Tibial nerve (tissue), 4 donors: ENCODE measurements around the gene ZNF346. TPM values are rescaled to one million over a fixed set of nuclear protein-coding genes. Genes with fewer than 3 reads are reported as not detected.

Experiments used
- DNase-seq, 2 donors: peaks; one replicate each; pipeline ENCODE4 v3.0.0-alpha.2; 2019; ENCODE audit warnings: low spot score in 2 of 2
- H3K27ac ChIP-seq, 4 donors: fragments of 200-600 bp; sonication (generic) in 3 of 4; one replicate each; pipeline ENCODE4 v1.5.1; 2017 to 2019; ENCODE audit warnings: mild to moderate bottlenecking in 1 of 4
- H3K27me3 ChIP-seq, 2 donors: fragments of 200-600 bp; sonication (generic) in 1 of 2; one replicate each; pipeline versions ENCODE4 v1.5.1 to v1.6.0; 2017 to 2019
- H3K36me3 ChIP-seq, 3 donors: fragments of 200-600 bp; sonication (generic); one replicate each; pipeline ENCODE4 v1.5.1; 2018 to 2019
- H3K4me1 ChIP-seq, 4 donors: fragments of 200-600 bp; sonication (generic) in 3 of 4; one replicate each; pipeline ENCODE4 v1.5.1; 2017 to 2019
- H3K4me3 ChIP-seq, 4 donors: fragments of 200-600 bp; sonication (generic) in 3 of 4; one replicate each; pipeline ENCODE4 v1.5.1; 2017 to 2019; ENCODE audit warnings: mild to moderate bottlenecking in 1 of 4, moderate library complexity in 1 of 4
- H3K9me3 ChIP-seq, 4 donors: fragments of 200-600 bp; sonication (generic) in 3 of 4; one replicate each; pipeline ENCODE4 v1.5.1; 2017 to 2019
- CTCF ChIP-seq, 5 experiments: fragments of 200-600 bp in 3 of 5; fragments of 450-650 bp in 2 of 5; sonication (generic) in 3 of 5; IDR thresholded peaks; one replicate each; pipeline ENCODE4 v1.5.1; 2016 to 2019; ENCODE audit warnings: antibody characterized with exemption in 5 of 5, mild to moderate bottlenecking in 3 of 5, moderate library complexity in 2 of 5
- EP300 ChIP-seq, 2 donors: sonication (generic); formaldehyde crosslinking; IDR thresholded peaks; one replicate each; pipeline ENCODE4 v1.6.1; 2017; ENCODE audit warnings: antibody characterized with exemption in 2 of 2, mild to moderate bottlenecking in 1 of 2
- POLR2A ChIP-seq, 2 donors: fragments of 450-650 bp; IDR thresholded peaks; one replicate each; pipeline ENCODE4 v1.6.1; 2017; ENCODE audit warnings: antibody characterized with exemption in 2 of 2, mild to moderate bottlenecking in 2 of 2, moderate library complexity in 2 of 2
- WGBS, 2 donors: methylation state at CpG; one replicate each; pipeline ENCODE4 v1.1.5; 2018; 5-methylcytosine and 5-hydroxymethylcytosine counted together
- total RNA-seq, 4 donors: library from RNA; depleted of rRNA; stranded (reverse); fragments of >200 nt; gene quantifications; one replicate each; pipeline ENCODE4 v1.1.0, GENCODE V29; 2016

The ZNF346 gene
- total RNA-seq, 4 donors from 2014 or later: 17.6 to 24.9 (median 18.8) TPM

GRCh38 chr5:177083357-177083756 is 60.9 kb downstream of the ZNF346 start:
- 54 to 58% methylated on average over 4 of the region's 4 CpGs for WGBS, 2 donors
- no peak overlapping the region for H3K27ac ChIP-seq
- TF ChIP-seq EP300 (IDR thresholded peaks at IDR 0.05): no peak
- no peak for TF ChIP-seq POLR2A (IDR thresholded peaks at IDR 0.05)
- TF ChIP-seq CTCF (IDR thresholded peaks at IDR 0.05): no peak
- H3K4me3 ChIP-seq: no peak overlapping the region
- H3K27me3 ChIP-seq: peaks cover 0 to 6% of the 10 kb centered on the region in 2 donors
- H3K9me3 ChIP-seq: no peaks in the 10 kb centered on the region
- H3K4me1 ChIP-seq: peaks cover 0 to 19% (median 13%) of the 10 kb centered on the region in 4 donors
- no peaks in the 10 kb centered on the region for H3K36me3 ChIP-seq
- no peak for DNase-seq

DNA sequence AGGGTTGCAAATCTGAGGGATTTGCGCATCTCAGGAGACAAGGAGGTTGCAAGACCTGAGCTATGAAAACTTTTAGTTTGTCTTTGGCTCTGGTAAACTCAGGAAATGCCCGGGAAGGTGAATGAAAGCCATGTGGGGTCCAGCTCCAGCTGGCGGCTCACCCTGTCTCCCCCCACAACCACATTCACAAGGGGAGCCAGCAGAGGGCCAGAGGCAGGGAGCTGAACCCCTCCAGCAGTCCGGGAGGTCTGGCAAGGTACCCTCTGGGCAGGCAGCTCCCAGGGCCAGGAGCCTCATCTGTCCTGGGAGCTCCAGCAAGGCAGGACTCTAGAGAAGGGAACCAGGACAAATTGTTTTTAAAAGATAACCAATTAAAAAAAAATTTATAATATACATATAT is 61.7 kb downstream of the ZNF346 start:
- H3K4me1 ChIP-seq: peaks cover 0 to 25% (median 14%) of the 10 kb centered on the region in 4 donors
- no peak for TF ChIP-seq CTCF (IDR thresholded peaks at IDR 0.05)
- H3K27me3 ChIP-seq: peaks cover 0 to 6% of the 10 kb centered on the region in 2 donors
- no peak overlapping the region for H3K4me3 ChIP-seq
- H3K9me3 ChIP-seq: no peaks in the 10 kb centered on the region
- no peak for DNase-seq
- 29 to 44% methylated on average over 4 of the region's 4 CpGs for WGBS, 2 donors
- no peaks in the 10 kb centered on the region for H3K36me3 ChIP-seq
- H3K27ac ChIP-seq: no peak overlapping the region

- Histone ChIP-seq H3K27ac (peak overlapping the region in 3 of 4 donors; percentile 47 to 61 (median 54)), H3K4me1 (peaks cover 0 to 37% (median 16%) of the 10 kb centered on the region in 4 donors), H3K4me3 (peak overlapping the region in 2 of 4 donors; percentile 47 to 58), H3K9me3 (no peaks in the 10 kb centered on the region), H3K27me3 (peaks cover 0 to 6% of the 10 kb centered on the region in 2 donors), H3K36me3 (no peaks in the 10 kb centered on the region)
- 41 to 49% methylated on average over 12 to 13 of the region's 13 CpGs for WGBS, 2 donors
- DNase-seq: no peak
- TF ChIP-seq EP300 (IDR thresholded peaks at IDR 0.05): no peak
- TF ChIP-seq POLR2A (IDR thresholded peaks at IDR 0.05): no peak
- TF ChIP-seq CTCF (IDR thresholded peaks at IDR 0.05): no peak
Observed at GRCh38 chr5:177085985-177086653, 63.6 kb downstream of the ZNF346 start.

GRCh38 chr5:177086654-177087397 is 64.3 kb downstream of the ZNF346 start, which contains the start of gene FGFR4:
TSS of gene FGFR4 (plus strand) at chr5:177086915. CDS start at chr5:177089603, 2,688 bp downstream.
- H3K9me3 ChIP-seq: no peaks in the 10 kb centered on the region
- TF ChIP-seq POLR2A (IDR thresholded peaks at IDR 0.05): peak in 1 of 2 donors; percentile 12
- TF ChIP-seq EP300 (IDR thresholded peaks at IDR 0.05): no peak
- TF ChIP-seq CTCF (IDR thresholded peaks at IDR 0.05): peak; percentile 47 to 66 (median 63)
- peaks cover 0 to 37% (median 16%) of the 10 kb centered on the region in 4 donors for H3K4me1 ChIP-seq
- no peaks in the 10 kb centered on the region for H3K36me3 ChIP-seq
- peaks cover 0 to 6% of the 10 kb centered on the region in 2 donors for H3K27me3 ChIP-seq
- DNase-seq: peak; percentile 25 to 33
- 1 to 2% methylated on average over 18 to 33 of the region's 68 CpGs for WGBS, 2 donors
- H3K4me3 ChIP-seq: peak within 1 kb of the TSS; percentile 22 to 58 (median 36)
- H3K27ac ChIP-seq: peak within 1 kb of the TSS in 3 of 4 donors; percentile 54 to 75 (median 73)
